GM12878 (cell line): ENCODE results near the gene SEC31B. TPM values are rescaled to one million over a fixed set of nuclear protein-coding genes. Genes with fewer than 3 reads are reported as not detected.

ENCODE experiments used
- ATAC-seq: fragments of 200-7000 bp; cut with Tn5 transposase; 3 replicates; pipeline ENCODE4 v1.9.1; 2020; ENCODE audit warnings: mild to moderate bottlenecking, moderate library complexity
- BruUV-seq: library from RNA; stranded (reverse); fragments of 400-500 nt; replicated peaks from 2 replicates; lab custom pipeline; 2021; lab: Mats Ljungman, UMichigan
- CTCF ChIA-PET: fragments of 300-600 bp; sonication (Branson Sonifier 250); formaldehyde crosslinking; extraction: SDS; loops from one replicate; lab custom pipeline; 2021; ENCODE audit warnings: inconsistent platforms; lab: Yijun Ruan, JAX
- POLR2A ChIA-PET: fragments of 350-600 bp; formaldehyde crosslinking; extraction: SDS; loops from one replicate; lab custom pipeline; 2021; ENCODE audit warnings: inconsistent platforms; lab: Charles Lee
- RAD21 ChIA-PET: fragments of 300-600 bp; sonication (Branson Sonifier 250); formaldehyde crosslinking; loops from one replicate; lab custom pipeline; 2023; ENCODE audit warnings: antibody characterized with exemption; ENCODE audit not compliant: unreplicated experiment; lab: Charles Lee
- SMC1A ChIA-PET: fragments of 300-600 bp; sonication (Branson Sonifier 250); formaldehyde crosslinking; loops from one replicate; lab custom pipeline; 2023; ENCODE audit not compliant: unreplicated experiment, uncharacterized antibody; lab: Charles Lee
- DNase-seq: peaks from one replicate; pipeline ENCODE4 v3.0.0-alpha.2; 2011; ENCODE audit warnings: low read depth, low spot score
- FAIRE-seq: peaks from 3 replicates; lab custom pipeline; 2011; peaks lifted over from hg19 to GRCh38; lab: Jason Lieb, UNC
- H2AFZ ChIP-seq: 2 replicates; pipeline ENCODE4 v1.6.0; 2011; ENCODE audit warnings: low read depth, low read length, control low read depth; ENCODE audit not compliant: control insufficient read depth
- H3K27ac ChIP-seq: 2 replicates; pipeline ENCODE4 v1.5.1; 2011; ENCODE audit warnings: control low read depth; ENCODE audit not compliant: control insufficient read depth, insufficient read depth
- H3K27me3 ChIP-seq, 2 experiments: replicated peaks in 1 of 2; 2 replicates each; pipeline versions ENCODE4 v1.6.0 to v1.6.1; 2011; ENCODE audit warnings: low read length in 1 of 2; ENCODE audit not compliant: control insufficient read depth in 2 of 2, insufficient read depth in 2 of 2
- H3K36me3 ChIP-seq, 2 experiments: 2 replicates each; pipeline ENCODE4 v1.5.1; 2011; ENCODE audit warnings: low read length in 1 of 2; ENCODE audit not compliant: control insufficient read depth in 2 of 2, insufficient read depth in 2 of 2
- H3K4me1 ChIP-seq: 2 replicates; pipeline ENCODE4 v1.6.1; 2011; ENCODE audit warnings: mild to moderate bottlenecking, low read length, moderate library complexity, mixed read lengths; ENCODE audit not compliant: control insufficient read depth, insufficient read depth
- H3K4me2 ChIP-seq: 2 replicates; pipeline ENCODE4 v1.6.0; 2011; ENCODE audit warnings: control low read depth; ENCODE audit not compliant: control insufficient read depth, insufficient read depth
- H3K4me3 ChIP-seq: fragments of 200-600 bp; sonication (generic); 2 replicates; pipeline ENCODE4 v1.5.1; 2016
- H3K79me2 ChIP-seq: 2 replicates; pipeline ENCODE4 v1.6.0; 2011; ENCODE audit warnings: low read length; ENCODE audit not compliant: control insufficient read depth, insufficient read depth
- H3K9ac ChIP-seq: 2 replicates; pipeline ENCODE4 v1.8.0; 2011; ENCODE audit warnings: low read length, control low read depth, mixed read lengths; ENCODE audit not compliant: control insufficient read depth, insufficient read depth
- H3K9me3 ChIP-seq: replicated peaks from 3 replicates; pipeline ENCODE4 v1.5.1; 2011; ENCODE audit warnings: mild to moderate bottlenecking, low read length; ENCODE audit not compliant: control insufficient read depth, insufficient read depth
- H4K20me1 ChIP-seq: 2 replicates; pipeline ENCODE4 v1.6.0; 2011; ENCODE audit not compliant: control insufficient read depth, insufficient read depth
- ASH2L ChIP-seq: fragments of 300-600, 200-600 bp; sonication (generic); IDR thresholded peaks from 2 replicates; pipeline ENCODE4 v1.6.1; 2017; ENCODE audit warnings: low read depth, mild to moderate bottlenecking, borderline replicate concordance
- BCL11A ChIP-seq: IDR thresholded peaks from 2 replicates; pipeline ENCODE4 v1.6.1; 2011; ENCODE audit warnings: low read depth, low read length
- CUX1 ChIP-seq: IDR thresholded peaks from 2 replicates; pipeline ENCODE4 v1.6.1; 2012; ENCODE audit warnings: improper control_type of control experiment, low read depth, low read length; ENCODE audit not compliant: insufficient replicate concordance
- HDAC2 ChIP-seq: fragments of 200-600 bp; sonication (generic); IDR thresholded peaks from 2 replicates; pipeline ENCODE4 v1.6.1; 2017
- MEF2B ChIP-seq: fragments of 450-650 bp; IDR thresholded peaks from 2 replicates; pipeline ENCODE4 v1.6.1; 2018; ENCODE audit warnings: mild to moderate bottlenecking, moderate library complexity; ENCODE audit not compliant: partially characterized antibody, poor library complexity, severe bottlenecking
- NR2C2 ChIP-seq: IDR thresholded peaks from 2 replicates; pipeline ENCODE4 v1.6.1; 2011; ENCODE audit warnings: borderline replicate concordance, low read depth; ENCODE audit not compliant: control insufficient read depth, insufficient read length
- SIX5 ChIP-seq: IDR thresholded peaks from 2 replicates; pipeline ENCODE4 v1.6.1; 2011; ENCODE audit warnings: mild to moderate bottlenecking, low read depth, low read length, moderate library complexity; ENCODE audit not compliant: severe bottlenecking
- ZNF384 ChIP-seq: IDR thresholded peaks from 2 replicates; pipeline ENCODE4 v1.6.1; 2012; ENCODE audit warnings: low read depth, mild to moderate bottlenecking, low read length, improper control_type of control experiment, borderline replicate concordance
- WGBS: methylation state at CpG from one replicate; pipeline ENCODE4 v1.1.6; 2016; ENCODE audit warnings: low lambda C conversion rate; ENCODE audit not compliant: insufficient replicate concordance, insufficient coverage; ENCODE audit errors: missing lambda C conversion rate; 5-methylcytosine and 5-hydroxymethylcytosine counted together
- in situ Hi-C: fragments of 300-500 bp; cut with MboI; formaldehyde crosslinking; loops from 9 replicates; pipeline ENCODE4 v1.14.3; 2018; ENCODE audit warnings: mixed read lengths
- intact Hi-C: fragments of 100-400 bp; cut with micrococcal nuclease; formaldehyde crosslinking; loops from one replicate; pipeline ENCODE4 v1.14.2; 2022; ENCODE audit not compliant: unreplicated experiment
- polyA plus RNA-seq, 11 experiments: library from polyadenylated mRNA; depleted of rRNA in 4 of 11; unstranded in 6 of 11; stranded (reverse) in 5 of 11; fragments of >200 nt; fragmentation: Nextera tagmentation in 4 of 11; fragmentation: Illumina TruSeq in 1 of 11; extraction: Ambion mirVana in 4 of 11; extraction: Trizol in 1 of 11; gene quantifications; 1 replicate in 1 of 11; 2 replicates in 10 of 11; pipeline versions ENCODE4 v1.2.1 to v1.2.3, GENCODE V29; 2011 to 2016; ENCODE audit warnings: inconsistent platforms in 2 of 11, missing spikeins in 2 of 11, low read depth in 1 of 11
- total RNA-seq, 4 experiments: library from RNA; depleted of rRNA in 3 of 4; stranded (reverse); fragments of >200 nt in 3 of 4; fragmentation: Illumina TruSeq in 1 of 4; extraction: Trizol in 1 of 4; gene quantifications; 2 replicates each; pipeline versions ENCODE4 v1.2.1 to v1.2.3, GENCODE V29; 2013 to 2021

Gene SEC31B
- total and polyA plus RNA-seq, 10 of the 15 experiments (the other 5 are each of a cell fraction or from before 2014, with no cell fraction given), result 3.4 to 24.3 (median 9.9) TPM

- Histone ChIP-seq H3K4me3 (no peak overlapping the region), H3K9ac (no peak overlapping the region), H3K4me2 (no peak overlapping the region), H3K36me3 (no peaks in the 10 kb centered on the region), H3K27me3 (no peaks in the 10 kb centered on the region), H3K79me2 (no peaks in the 10 kb centered on the region), H2AFZ (no peak overlapping the region), H3K4me1 (no peaks in the 10 kb centered on the region), H4K20me1 (no peaks in the 10 kb centered on the region), H3K27ac (no peak overlapping the region), H3K9me3 (no peaks in the 10 kb centered on the region; the same call in 2 of the 3 replicates)
- ATAC-seq (no peak), FAIRE-seq (no peak), DNase-seq (no peak)
- in situ Hi-C loops, result no loop called here
- BruUV-seq, result no TSS peak
- intact Hi-C loops, result no loop called here
- TF ChIP-seq NR2C2, result no peak
- TF ChIP-seq ASH2L, result no peak
- 59% methylated on average over 3 of the region's 3 CpGs for WGBS
- POLR2A ChIA-PET, result no interaction called here
- CTCF ChIA-PET, result no interaction called here
- SMC1A ChIA-PET, result interaction anchor here (0.6 kb wide), 1 partner anchor 17 kb away, joined by 3 read pairs; no protein-coding TSS in a partner anchor
- RAD21 ChIA-PET, result no interaction called here
Measured at GRCh38 chr10:100442548-100442947, 77.1 kb downstream of the SEC31B start.

DNA sequence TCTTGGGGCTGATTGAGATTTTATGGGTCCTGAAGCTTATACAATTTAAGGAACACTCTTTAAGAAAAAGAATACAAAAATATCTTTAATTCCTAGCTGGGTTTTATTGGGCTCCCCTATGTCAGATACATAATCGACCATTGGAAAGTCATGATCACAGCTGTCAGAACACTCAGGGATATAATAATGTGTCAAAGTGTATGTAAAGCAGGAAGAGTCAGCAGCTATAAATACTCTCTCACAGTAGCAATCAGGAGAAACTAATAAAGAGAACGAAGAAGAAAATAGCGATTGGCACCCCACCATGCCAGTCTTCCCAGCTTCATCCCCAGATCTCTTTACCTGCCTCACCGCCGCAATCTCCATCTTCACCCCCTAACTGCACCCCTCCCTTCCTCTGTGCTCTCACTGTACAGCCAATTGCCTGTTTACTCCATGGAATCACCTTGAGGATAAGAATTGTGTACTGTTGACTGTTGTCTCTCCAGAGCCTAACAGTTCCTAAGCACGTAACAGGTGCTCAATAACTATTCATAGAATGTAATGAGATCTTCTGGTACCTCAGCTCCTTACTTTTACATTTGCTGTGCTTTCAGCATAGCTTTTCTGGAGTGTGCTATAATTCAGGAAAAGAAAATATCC lies 80.9 kb downstream of the SEC31B start:
- ChIA-PET CTCF (interaction anchor here (0.5 to 4.3 kb wide), 15 partner anchors 42 to 593 kb away, joined by 3 to 21 read pairs (median 4); no protein-coding TSS in a partner anchor), RAD21 (interaction anchor here (1.1 to 1.6 kb wide), 3 partner anchors 9 to 101 kb away, joined by 3 to 5 read pairs (median 4); no protein-coding TSS in a partner anchor), POLR2A (interaction anchor here (0.6 to 1.5 kb wide), 2 partner anchors 32 to 97 kb away, joined by 3 to 5 read pairs; no protein-coding TSS in a partner anchor), SMC1A (interaction anchor here (0.6 to 2.3 kb wide), 9 partner anchors 70 to 401 kb away, joined by 3 to 15 read pairs (median 3); partner anchors contain the start of gene SCD)
- no peak overlapping the region for H3K9ac ChIP-seq
- no peak overlapping the region for H2AFZ ChIP-seq
- H3K27me3 ChIP-seq, result no peaks in the 10 kb centered on the region
- intact Hi-C loops, result loop anchor here (10.0 kb wide), 1 partner anchor 436 kb away; no protein-coding TSS in a partner anchor
- no TSS peak for BruUV-seq
- H3K4me1 ChIP-seq, result no peaks in the 10 kb centered on the region
- no peaks in the 10 kb centered on the region for H4K20me1 ChIP-seq
- no peaks in the 10 kb centered on the region for H3K79me2 ChIP-seq
- ATAC-seq (no peak), DNase-seq (no peak), FAIRE-seq (no peak)
- in situ Hi-C loops, result loop anchor here (5.0 kb wide), 1 partner anchor 69 kb away; no protein-coding TSS in a partner anchor
- H3K9me3 ChIP-seq, result no peaks in the 10 kb centered on the region
- H3K4me2 ChIP-seq, result no peak overlapping the region
- H3K27ac ChIP-seq, result no peak overlapping the region
- no peak overlapping the region for H3K4me3 ChIP-seq
- 74% methylated on average over 6 of the region's 6 CpGs for WGBS
- no peaks in the 10 kb centered on the region for H3K36me3 ChIP-seq
- TF ChIP-seq SIX5 (no peak), ZNF384 (no peak), MEF2B (no peak), BCL11A (no peak), CUX1 (no peak), HDAC2 (no peak)
